ENCODE results near the gene PYROXD2. TPM values are rescaled to one million over a fixed set of nuclear protein-coding genes. Genes with fewer than 3 reads are reported as not detected.

PYROXD2 gene
- total and polyA plus RNA-seq, 2 experiments from 2014 or later: 12.1 to 13.8 TPM

DNA sequence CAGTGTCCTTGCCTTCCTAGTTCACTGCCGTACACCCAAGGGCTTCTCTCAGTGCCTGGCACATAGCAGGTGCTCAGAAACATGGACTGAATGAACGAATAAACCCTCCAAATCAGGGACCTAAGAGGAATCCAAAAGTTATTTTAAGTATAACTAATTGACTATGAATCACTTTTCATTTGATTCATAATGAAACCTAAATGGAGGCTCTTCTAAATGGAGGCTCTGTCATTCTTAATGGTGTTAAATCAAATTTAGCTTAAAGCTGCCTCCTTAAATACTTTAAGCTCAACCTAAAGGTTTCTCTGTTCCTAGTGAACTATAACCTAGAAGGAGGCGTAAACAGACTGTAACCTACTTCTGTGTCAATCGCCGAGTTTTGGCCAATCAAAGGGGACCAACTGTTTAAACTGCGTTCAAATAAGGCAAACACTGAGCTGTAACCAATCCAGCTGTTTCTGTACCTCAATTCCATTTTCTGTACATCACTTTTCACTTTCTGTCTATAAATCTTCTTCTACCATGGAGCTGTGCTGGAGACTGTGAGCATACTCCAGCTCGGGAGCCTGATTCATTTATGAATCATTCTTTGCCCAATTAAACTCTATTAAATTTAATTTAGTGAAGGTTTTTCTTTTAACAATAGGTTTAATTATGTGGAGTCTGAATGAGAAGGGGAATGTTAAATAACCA is 11.0 kb downstream of the PYROXD2 start:
- Histone ChIP-seq H3K9ac (peak overlapping the region; percentile 84), H3K27me3 (replicated peaks; ENCODE audit: insufficient read depth) (no peaks in the 10 kb centered on the region), H3K27ac (peak overlapping the region; percentile 97), H3K79me2 (ENCODE audit: insufficient read depth) (no peaks in the 10 kb centered on the region), H3K4me3 (peak overlapping the region; percentile 62), H2AFZ (peak overlapping the region; percentile 68), H3K9me3 (ENCODE audit: low read depth) (no peaks in the 10 kb centered on the region), H4K20me1 (ENCODE audit: insufficient read depth) (no peaks in the 10 kb centered on the region), H3K36me3 (ENCODE audit: low read depth) (no peaks in the 10 kb centered on the region), H3K4me1 (ENCODE audit: insufficient read depth) (peaks cover 25% of the 10 kb centered on the region), H3F3A (ENCODE audit: insufficient read depth) (peaks cover 30% of the 10 kb centered on the region), H3K4me2 (ENCODE audit: unreplicated experiment) (peak overlapping the region; percentile 83), H3K9me2 (ENCODE audit: insufficient read depth) (no peaks in the 10 kb centered on the region)
- WGBS, 2 experiments (ENCODE audit: low coverage in 1 of 2, low lambda C conversion rate in 2 of 2, missing lambda C conversion rate in 2 of 2): 39 to 42% methylated on average over 7 of the region's 7 CpGs
- peak; percentile 85 for DNase-seq
- TF ChIP-seq EZH2phosphoT487 (IDR thresholded peaks at IDR 0.05; ENCODE audit: insufficient read depth, low read depth) (no peak), EZH2 (IDR thresholded peaks at IDR 0.05; ENCODE audit: insufficient read depth, poor library complexity, severe bottlenecking) (no peak)
- in situ Hi-C loops (cut with MboI): no loop called here

DNA sequence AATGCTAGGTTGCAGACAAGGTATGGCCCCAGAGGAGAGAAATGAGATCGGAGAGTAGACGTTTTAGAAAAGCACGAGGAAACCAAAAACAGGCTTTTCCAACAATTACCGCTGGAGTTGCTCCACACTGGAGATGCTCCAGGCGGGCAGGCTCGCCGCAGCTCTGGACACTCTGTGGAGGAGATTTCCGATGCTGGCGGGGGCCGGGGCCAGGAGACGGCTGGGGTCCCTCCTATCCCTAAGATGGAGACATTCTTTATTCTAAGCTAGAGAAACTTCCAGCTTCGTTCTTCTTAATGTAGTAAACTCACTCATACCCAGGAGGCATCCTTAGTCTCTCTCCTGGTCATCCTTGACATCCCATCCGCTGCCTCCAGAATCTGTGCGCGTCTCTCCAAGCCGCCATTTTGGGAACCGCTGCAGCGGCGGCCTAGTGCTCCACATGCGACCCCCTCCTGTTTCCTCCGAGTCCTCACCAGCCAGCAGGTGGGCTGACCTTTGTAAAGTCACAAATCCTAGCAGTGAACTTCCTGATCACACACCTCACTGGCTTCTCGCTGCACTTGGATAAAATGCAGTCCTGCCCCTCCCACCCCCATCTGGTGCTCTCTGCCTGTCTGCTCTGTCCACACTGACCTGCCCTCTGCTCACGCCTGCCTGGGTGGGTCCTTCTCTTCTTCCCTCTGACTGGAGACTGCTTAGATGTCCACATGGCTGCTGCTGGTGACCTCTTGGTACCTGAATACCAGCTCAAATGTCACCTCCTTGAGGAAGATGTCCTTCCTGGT is 11.9 kb downstream of the PYROXD2 start:
- Histone ChIP-seq H4K20me1 (ENCODE audit: insufficient read depth) (no peaks in the 10 kb centered on the region), H3K79me2 (ENCODE audit: insufficient read depth) (no peaks in the 10 kb centered on the region), H3K9me3 (ENCODE audit: low read depth) (no peaks in the 10 kb centered on the region), H3K9ac (peak overlapping the region; percentile 84), H2AFZ (peak overlapping the region; percentile 68), H3K4me2 (ENCODE audit: unreplicated experiment) (peak overlapping the region; percentile 83), H3K4me3 (peak overlapping the region; percentile 62; the same call in 1 of the 2 replicates), H3K27ac (peak overlapping the region; percentile 97), H3K4me1 (ENCODE audit: insufficient read depth) (peaks cover 25% of the 10 kb centered on the region), H3K36me3 (ENCODE audit: low read depth) (no peaks in the 10 kb centered on the region), H3K9me2 (ENCODE audit: insufficient read depth) (no peaks in the 10 kb centered on the region), H3K27me3 (replicated peaks; ENCODE audit: insufficient read depth) (no peaks in the 10 kb centered on the region), H3F3A (ENCODE audit: insufficient read depth) (peaks cover 30% of the 10 kb centered on the region)
- WGBS, 2 experiments (ENCODE audit: low coverage in 1 of 2, low lambda C conversion rate in 2 of 2, missing lambda C conversion rate in 2 of 2): 93 to 95% methylated on average over 23 of the region's 23 CpGs
- TF ChIP-seq EZH2phosphoT487 (IDR thresholded peaks at IDR 0.05; ENCODE audit: insufficient read depth, low read depth) (no peak), EZH2 (IDR thresholded peaks at IDR 0.05; ENCODE audit: insufficient read depth, poor library complexity, severe bottlenecking) (no peak)
- no peak for DNase-seq
- in situ Hi-C loops (cut with MboI): no loop called here

- H4K20me1 ChIP-seq (ENCODE audit: insufficient read depth): no peaks in the 10 kb centered on the region
- 87 to 88% methylated on average over 7 of the region's 7 CpGs for WGBS, 2 experiments (ENCODE audit: low coverage in 1 of 2, low lambda C conversion rate in 2 of 2, missing lambda C conversion rate in 2 of 2)
- H3K4me1 ChIP-seq (ENCODE audit: insufficient read depth): peaks cover 25% of the 10 kb centered on the region
- in situ Hi-C loops (cut with MboI): no loop called here
- H2AFZ ChIP-seq: no peak overlapping the region
- H3K79me2 ChIP-seq (ENCODE audit: insufficient read depth): no peaks in the 10 kb centered on the region
- DNase-seq: no peak
- H3K9me2 ChIP-seq (ENCODE audit: insufficient read depth): no peaks in the 10 kb centered on the region
- no peak overlapping the region for H3K27ac ChIP-seq
- H3K4me3 ChIP-seq: no peak overlapping the region
- TF ChIP-seq EZH2phosphoT487 (IDR thresholded peaks at IDR 0.05; ENCODE audit: insufficient read depth, low read depth) (no peak), EZH2 (IDR thresholded peaks at IDR 0.05; ENCODE audit: insufficient read depth, poor library complexity, severe bottlenecking) (no peak)
- no peaks in the 10 kb centered on the region for H3K36me3 ChIP-seq (ENCODE audit: low read depth)
- H3K9ac ChIP-seq: no peak overlapping the region
- H3K27me3 ChIP-seq (replicated peaks; ENCODE audit: insufficient read depth): no peaks in the 10 kb centered on the region
- no peaks in the 10 kb centered on the region for H3K9me3 ChIP-seq (ENCODE audit: low read depth)
- H3K4me2 ChIP-seq (ENCODE audit: unreplicated experiment): no peak overlapping the region
- H3F3A ChIP-seq (ENCODE audit: insufficient read depth): peaks cover 30% of the 10 kb centered on the region
These were observed 12.5 kb downstream of the PYROXD2 start for GRCh38 chr10:98402478-98402877.

- H3K4me2 ChIP-seq (ENCODE audit: unreplicated experiment): no peak overlapping the region
- no peak overlapping the region for H3K4me3 ChIP-seq
- peak; percentile 28 for DNase-seq
- no peak overlapping the region for H3K27ac ChIP-seq
- no peaks in the 10 kb centered on the region for H3K9me3 ChIP-seq (ENCODE audit: low read depth)
- peaks cover 26% of the 10 kb centered on the region for H3F3A ChIP-seq (ENCODE audit: insufficient read depth)
- H3K79me2 ChIP-seq (ENCODE audit: insufficient read depth): no peaks in the 10 kb centered on the region
- no peak overlapping the region for H3K9ac ChIP-seq
- TF ChIP-seq EZH2 (IDR thresholded peaks at IDR 0.05; ENCODE audit: insufficient read depth, poor library complexity, severe bottlenecking): no peak
- TF ChIP-seq EZH2phosphoT487 (IDR thresholded peaks at IDR 0.05; ENCODE audit: insufficient read depth, low read depth): no peak
- no peak overlapping the region for H2AFZ ChIP-seq
- no peaks in the 10 kb centered on the region for H3K27me3 ChIP-seq (replicated peaks; ENCODE audit: insufficient read depth)
- no peaks in the 10 kb centered on the region for H3K36me3 ChIP-seq (ENCODE audit: low read depth)
- in situ Hi-C loops (cut with MboI): no loop called here
- peaks cover 22% of the 10 kb centered on the region for H3K4me1 ChIP-seq (ENCODE audit: insufficient read depth)
- 96% methylated on average over 2 of the region's 2 CpGs for WGBS, 2 experiments (ENCODE audit: low coverage in 1 of 2, low lambda C conversion rate in 2 of 2, missing lambda C conversion rate in 2 of 2)
- no peaks in the 10 kb centered on the region for H3K9me2 ChIP-seq (ENCODE audit: insufficient read depth)
- H4K20me1 ChIP-seq (ENCODE audit: insufficient read depth): no peaks in the 10 kb centered on the region
These were observed 14.5 kb downstream of the PYROXD2 start for GRCh38 chr10:98400482-98400881.
